Measurements from ENCODE around the gene B3GNT9.

DNA sequence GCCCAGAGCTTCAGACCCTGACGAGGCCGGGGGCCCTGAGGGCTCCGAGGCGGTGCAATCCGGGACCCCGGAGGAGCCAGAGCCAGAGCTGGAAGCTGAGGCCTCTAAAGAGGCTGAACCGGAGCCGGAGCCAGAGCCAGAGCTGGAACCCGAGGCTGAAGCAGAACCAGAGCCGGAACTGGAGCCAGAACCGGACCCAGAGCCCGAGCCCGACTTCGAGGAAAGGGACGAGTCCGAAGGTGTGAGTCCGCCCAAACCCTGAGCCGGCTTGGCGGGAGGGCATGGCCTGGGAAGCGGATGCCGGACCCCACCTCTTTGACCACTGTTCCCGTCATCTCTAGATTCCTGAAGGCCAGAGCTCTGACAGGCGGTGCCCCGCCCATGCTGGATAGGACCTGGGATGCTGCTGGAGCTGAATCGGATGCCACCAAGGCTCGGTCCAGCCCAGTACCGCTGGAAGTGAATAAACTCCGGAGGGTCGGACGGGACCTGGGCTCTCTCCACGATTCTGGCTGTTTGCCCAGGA is 24.0 kb upstream of the B3GNT9 start:
- TF ChIP-seq, protein P1, sequence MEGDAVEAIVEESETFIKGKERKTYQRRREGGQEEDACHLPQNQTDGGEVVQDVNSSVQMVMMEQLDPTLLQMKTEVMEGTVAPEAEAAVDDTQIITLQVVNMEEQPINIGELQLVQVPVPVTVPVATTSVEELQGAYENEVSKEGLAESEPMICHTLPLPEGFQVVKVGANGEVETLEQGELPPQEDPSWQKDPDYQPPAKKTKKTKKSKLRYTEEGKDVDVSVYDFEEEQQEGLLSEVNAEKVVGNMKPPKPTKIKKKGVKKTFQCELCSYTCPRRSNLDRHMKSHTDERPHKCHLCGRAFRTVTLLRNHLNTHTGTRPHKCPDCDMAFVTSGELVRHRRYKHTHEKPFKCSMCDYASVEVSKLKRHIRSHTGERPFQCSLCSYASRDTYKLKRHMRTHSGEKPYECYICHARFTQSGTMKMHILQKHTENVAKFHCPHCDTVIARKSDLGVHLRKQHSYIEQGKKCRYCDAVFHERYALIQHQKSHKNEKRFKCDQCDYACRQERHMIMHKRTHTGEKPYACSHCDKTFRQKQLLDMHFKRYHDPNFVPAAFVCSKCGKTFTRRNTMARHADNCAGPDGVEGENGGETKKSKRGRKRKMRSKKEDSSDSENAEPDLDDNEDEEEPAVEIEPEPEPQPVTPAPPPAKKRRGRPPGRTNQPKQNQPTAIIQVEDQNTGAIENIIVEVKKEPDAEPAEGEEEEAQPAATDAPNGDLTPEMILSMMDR (IDR thresholded peaks at IDR 0.05): no peak
- TF ChIP-seq POLR2AphosphoS5 (IDR thresholded peaks at IDR 0.05): no peak
- TF ChIP-seq POLR2A (IDR thresholded peaks at IDR 0.05): no peak

Data from breast epithelium (tissue), 3 donors.